Thymus (tissue), 11 donors: ENCODE measurements around the gene RPL22L1. TPM values are rescaled to one million over a fixed set of nuclear protein-coding genes. Genes with fewer than 3 reads are reported as not detected.
A peak's percentile ranks its signal among the peaks of the same experiment; 100 is the strongest.
"Not testable (repeated sequence)": the region's sequence is repeated elsewhere in the genome, so short reads cannot be mapped to it uniquely, and the experiment has no call there.

ENCODE experiments used
- DNase-seq, 9 donors: peaks; one replicate each; pipeline ENCODE4 v3.0.0-alpha.2; 2013; ENCODE audit warnings: low spot score in 9 of 9, low read depth in 6 of 9, missing footprints in 1 of 9
- H3K27ac ChIP-seq, 2 donors: one replicate each; pipeline ENCODE4 v1.5.1; 2013; ENCODE audit warnings: control low read depth in 1 of 2, low read depth in 1 of 2, low read length in 1 of 2, mild to moderate bottlenecking in 1 of 2, moderate library complexity in 1 of 2
- H3K27me3 ChIP-seq, 2 donors: one replicate each; pipeline ENCODE4 v1.5.1; 2013; ENCODE audit warnings: low read length in 1 of 2; ENCODE audit not compliant: control insufficient read depth in 2 of 2, insufficient read depth in 1 of 2
- H3K36me3 ChIP-seq, 2 donors: one replicate each; pipeline ENCODE4 v1.5.1; 2013; ENCODE audit warnings: low read length in 1 of 2, mild to moderate bottlenecking in 1 of 2, moderate library complexity in 1 of 2; ENCODE audit not compliant: control insufficient read depth in 2 of 2, insufficient read depth in 2 of 2
- H3K4me1 ChIP-seq, 2 donors: one replicate each; pipeline ENCODE4 v1.5.1; 2013; ENCODE audit warnings: low read length in 2 of 2; ENCODE audit not compliant: control insufficient read depth in 2 of 2, insufficient read depth in 2 of 2
- H3K4me3 ChIP-seq, 2 donors: one replicate each; pipeline ENCODE4 v1.5.1; 2013; ENCODE audit warnings: low read length in 2 of 2, control low read depth in 1 of 2, mild to moderate bottlenecking in 1 of 2
- H3K9me3 ChIP-seq, 2 donors: one replicate each; pipeline ENCODE4 v1.5.1; 2013; ENCODE audit warnings: low read length in 1 of 2, mild to moderate bottlenecking in 1 of 2; ENCODE audit not compliant: control insufficient read depth in 2 of 2, insufficient read depth in 1 of 2
- WGBS: extraction: QIAGEN DNeasy Blood & Tissue Kit; methylation state at CpG from one replicate; pipeline ENCODE4 v1.1.7; 2013; 5-methylcytosine and 5-hydroxymethylcytosine counted together
- polyA plus RNA-seq: library from polyadenylated mRNA; stranded (reverse); fragments of 200-250 nt; gene quantifications from one replicate; pipeline ENCODE4 v1.2.3, GENCODE V29; 2013
- total RNA-seq: library from RNA; stranded (reverse); fragments of 120-200 nt; gene quantifications from one replicate; pipeline ENCODE4 v1.2.4, GENCODE V29; 2013
- donor health status: healthy.

RPL22L1 gene
- total and polyA plus RNA-seq, 2 donors, result 214 to 245 TPM

DNA sequence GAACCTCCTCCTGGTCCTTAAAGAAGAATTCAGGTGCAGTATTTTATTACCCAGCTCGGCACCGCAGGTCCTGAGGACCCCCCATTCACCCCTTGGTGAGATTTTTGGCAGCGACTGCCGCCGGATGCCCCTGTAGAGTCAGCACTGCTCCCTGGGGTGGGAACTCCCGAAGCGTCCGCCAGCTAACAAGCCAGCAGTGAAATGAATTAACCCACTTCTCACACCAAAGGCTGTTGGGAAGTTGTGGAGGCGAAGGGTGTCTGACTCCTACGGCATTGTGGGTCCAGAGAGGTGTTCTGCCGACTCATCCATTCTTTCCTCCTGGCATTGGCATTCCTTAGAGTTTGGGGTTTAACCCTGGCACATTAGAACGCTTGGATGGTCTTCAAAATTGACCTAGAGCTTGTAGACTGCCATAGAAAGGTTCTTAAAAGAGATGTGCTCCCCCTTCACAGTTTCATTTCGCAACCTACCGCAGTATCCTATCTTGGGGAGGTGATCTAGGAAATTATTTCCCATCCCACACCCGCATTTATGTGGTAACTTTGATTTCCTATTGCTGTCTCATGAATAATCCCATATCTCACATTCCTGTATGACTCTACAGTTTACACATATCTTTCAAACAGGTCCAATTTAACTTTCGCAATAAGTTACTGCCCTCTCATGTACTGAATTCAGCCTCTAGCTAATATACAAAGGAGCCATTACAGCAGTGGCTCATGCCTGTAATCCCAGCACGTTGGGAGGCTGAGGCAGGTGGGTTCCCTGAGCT, 39.3 kb upstream of the RPL22L1 start:
- Histone ChIP-seq H3K4me3 (no peak overlapping the region), H3K36me3 (no peaks in the 10 kb centered on the region), H3K27ac (no peak overlapping the region), H3K9me3 (peaks cover 6 to 13% of the 10 kb centered on the region in 2 donors), H3K27me3 (peaks cover 0 to 5% of the 10 kb centered on the region in 2 donors), H3K4me1 (peaks cover 4 to 12% of the 10 kb centered on the region in 2 donors)
- WGBS, result 93% methylated on average over 17 of the region's 17 CpGs
- peak in 1 of 9 donors; percentile 10 for DNase-seq

DNA sequence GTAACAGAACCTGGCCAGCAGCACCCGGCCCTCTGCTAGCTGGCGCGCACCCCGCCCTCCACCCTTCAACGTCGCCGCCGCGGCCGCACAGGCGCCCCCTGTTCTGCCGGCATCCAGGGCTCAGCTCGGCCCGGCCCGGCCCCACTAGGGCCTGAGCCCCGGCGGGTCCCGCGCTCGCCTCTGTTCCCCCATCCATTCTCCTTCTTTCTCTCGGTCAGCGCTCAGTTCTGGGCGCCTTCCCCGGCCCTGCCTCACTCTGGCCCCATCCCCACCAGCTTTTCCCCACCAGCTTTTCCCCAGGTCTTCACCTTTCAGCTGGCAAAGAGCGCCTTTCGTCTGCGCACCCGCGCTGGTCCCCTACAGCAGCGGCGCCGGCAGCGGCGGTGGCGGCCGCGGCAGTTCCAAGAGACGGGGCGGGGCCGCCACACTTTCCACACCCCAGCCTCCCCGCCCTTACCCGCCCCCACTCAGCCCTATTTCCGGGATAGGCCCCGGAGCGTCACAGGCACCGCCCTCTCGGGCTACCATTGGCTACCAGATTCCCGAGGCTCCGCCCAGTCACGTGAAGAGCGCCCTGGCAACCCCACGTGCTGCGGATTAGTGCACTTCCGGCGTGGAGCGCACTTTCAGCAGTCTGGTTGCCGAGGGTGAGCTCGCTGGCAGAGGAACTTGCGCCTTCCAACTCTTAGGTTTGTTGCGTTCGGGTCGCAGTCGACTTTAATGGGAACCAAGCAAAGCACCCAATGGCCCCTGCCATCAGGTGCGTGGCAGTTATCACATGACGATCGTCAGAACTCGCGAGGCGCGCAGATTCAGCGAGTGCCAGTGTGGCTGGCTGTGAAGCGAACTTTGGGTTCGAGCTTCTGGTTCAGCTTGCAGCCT, 38.5 kb upstream of the RPL22L1 start, which contains the start of gene EIF5A2:
TSS of gene EIF5A2 (minus strand) at position 403 of the 882 bp plus-strand sequence. CDS start 831 bp downstream, outside the sequence.
- peaks cover 4 to 12% of the 10 kb centered on the region in 2 donors for H3K4me1 ChIP-seq
- DNase-seq, result peak; percentile 85 to 98 (median 95)
- H3K27me3 ChIP-seq, result peaks cover 0 to 5% of the 10 kb centered on the region in 2 donors
- WGBS, result 17% methylated on average over 73 of the region's 73 CpGs
- H3K9me3 ChIP-seq, result peaks cover 6 to 13% of the 10 kb centered on the region in 2 donors
- H3K4me3 ChIP-seq, result peak within 1 kb of the TSS; percentile 65 to 78
- no peaks in the 10 kb centered on the region for H3K36me3 ChIP-seq
- peak within 1 kb of the TSS; percentile 65 to 79 for H3K27ac ChIP-seq

DNA sequence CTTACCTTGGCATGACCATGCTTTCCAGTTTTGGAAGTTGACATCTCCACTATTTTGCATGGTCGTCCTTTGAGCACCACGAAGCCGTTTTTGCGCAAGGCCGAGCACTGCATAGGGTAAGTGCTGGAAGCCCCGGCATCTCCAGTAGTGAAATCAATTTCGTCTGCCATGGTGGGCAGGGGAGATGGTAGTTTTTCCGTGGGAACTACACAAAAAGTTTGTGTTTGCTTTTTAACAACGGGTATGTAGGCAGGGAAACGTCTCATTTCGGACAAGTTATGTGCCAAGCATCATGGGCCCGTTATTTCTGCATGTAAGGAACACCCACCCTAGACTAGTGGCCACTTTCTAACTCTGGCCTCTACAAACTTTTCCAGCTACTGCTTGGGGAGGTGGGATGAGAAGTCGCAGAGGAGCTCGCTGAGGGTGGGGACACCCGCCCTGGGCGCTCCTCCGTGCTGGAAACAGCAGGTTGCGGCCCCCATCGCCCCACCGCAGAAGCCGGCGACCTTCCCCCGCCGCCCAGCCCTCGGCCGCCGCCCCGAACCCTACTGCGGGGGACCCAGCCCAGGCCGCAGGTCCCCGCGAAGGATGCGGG, 37.7 kb upstream of the RPL22L1 start:
- DNase-seq, result peak in 5 of 9 donors; percentile 2 to 41 (median 13)
- peak overlapping the region in 1 of 2 donors; percentile 65 for H3K27ac ChIP-seq
- peak overlapping the region; percentile 65 to 78 for H3K4me3 ChIP-seq
- peaks cover 0 to 5% of the 10 kb centered on the region in 2 donors for H3K27me3 ChIP-seq
- peaks cover 4 to 12% of the 10 kb centered on the region in 2 donors for H3K4me1 ChIP-seq
- H3K36me3 ChIP-seq, result no peaks in the 10 kb centered on the region
- WGBS, result 10% methylated on average over 33 of the region's 33 CpGs
- H3K9me3 ChIP-seq, result peaks cover 6 to 13% of the 10 kb centered on the region in 2 donors

DNA sequence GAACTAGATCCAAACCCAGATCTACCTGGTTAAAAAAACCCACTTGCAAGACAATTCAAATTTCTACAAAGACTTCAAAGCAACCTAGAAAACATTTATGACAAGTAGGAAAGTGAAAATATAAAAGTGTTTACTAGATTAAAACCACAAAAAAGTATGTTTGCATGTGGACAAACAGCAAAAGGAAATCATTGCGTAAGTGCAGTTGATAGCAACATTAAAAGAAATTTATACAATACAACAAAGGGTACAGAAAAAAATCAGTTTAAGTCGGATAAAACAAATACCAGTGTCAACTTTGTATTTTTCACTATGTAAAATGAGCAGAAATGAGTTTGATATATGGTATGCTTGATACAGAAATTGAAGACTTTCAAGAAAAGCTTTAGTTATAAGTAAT, 35.9 kb upstream of the RPL22L1 start:
- WGBS, result 94% methylated on average over 2 of the region's 2 CpGs
- no peak for DNase-seq
- Histone ChIP-seq H3K36me3 (no peaks in the 10 kb centered on the region), H3K4me3 (no peak overlapping the region), H3K27me3 (peaks cover 0 to 5% of the 10 kb centered on the region in 2 donors), H3K4me1 (peaks cover 4 to 12% of the 10 kb centered on the region in 2 donors), H3K9me3 (peaks cover 6 to 13% of the 10 kb centered on the region in 2 donors), H3K27ac (no peak overlapping the region)

DNA sequence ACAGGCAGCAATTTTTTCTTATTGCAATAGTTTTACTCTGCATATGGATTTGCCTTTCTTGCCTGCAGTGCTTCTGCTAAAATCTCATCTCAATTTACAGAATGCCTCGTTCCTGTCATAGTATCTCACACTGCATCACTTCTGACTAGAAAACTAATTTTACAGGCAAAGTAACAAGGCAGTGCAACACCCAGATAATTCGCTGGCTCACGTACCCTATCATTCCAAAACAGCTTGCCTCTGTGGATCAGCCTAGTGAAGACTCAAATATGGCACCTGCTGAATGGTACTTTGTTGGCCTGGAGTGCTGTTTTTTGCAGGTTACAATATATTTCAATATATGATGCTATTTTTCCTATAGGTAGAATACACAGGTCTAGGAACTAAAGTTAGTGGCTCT, 33.1 kb upstream of the RPL22L1 start:
- Histone ChIP-seq H3K36me3 (no peaks in the 10 kb centered on the region), H3K4me3 (no peak overlapping the region), H3K9me3 (no peaks in the 10 kb centered on the region), H3K4me1 (peaks cover 4 to 6% of the 10 kb centered on the region in 2 donors), H3K27me3 (no peaks in the 10 kb centered on the region), H3K27ac (no peak overlapping the region)
- WGBS, result 98% methylated on average over 3 of the region's 3 CpGs
- DNase-seq, result no peak

DNA sequence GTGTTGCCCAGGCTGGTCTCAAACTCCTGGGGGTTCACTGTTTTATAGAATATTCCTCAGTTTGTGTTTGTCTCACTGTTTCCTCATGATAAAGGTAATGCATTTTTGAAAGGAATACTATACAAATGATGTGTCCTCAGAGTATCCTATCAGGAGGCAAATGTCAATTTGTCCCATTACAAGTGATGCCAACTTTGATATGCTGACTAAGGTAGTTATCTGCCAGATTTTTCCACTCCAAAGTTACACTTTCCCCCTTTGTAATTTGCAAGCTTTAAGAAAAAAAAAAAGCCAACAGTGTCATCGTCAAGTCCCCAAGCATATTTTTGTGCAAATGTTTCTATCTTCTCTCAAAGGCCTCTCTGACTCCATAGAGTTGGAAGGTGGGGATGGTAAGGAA, 29.5 kb upstream of the RPL22L1 start:
- H3K4me1 ChIP-seq, result no peaks in the 10 kb centered on the region
- WGBS, result 95% methylated on average over 1 of the region's 1 CpG
- no peaks in the 10 kb centered on the region for H3K27me3 ChIP-seq
- no peaks in the 10 kb centered on the region for H3K9me3 ChIP-seq
- no peak overlapping the region for H3K27ac ChIP-seq
- no peak overlapping the region for H3K4me3 ChIP-seq
- H3K36me3 ChIP-seq, result no peaks in the 10 kb centered on the region
- DNase-seq, result no peak

DNA sequence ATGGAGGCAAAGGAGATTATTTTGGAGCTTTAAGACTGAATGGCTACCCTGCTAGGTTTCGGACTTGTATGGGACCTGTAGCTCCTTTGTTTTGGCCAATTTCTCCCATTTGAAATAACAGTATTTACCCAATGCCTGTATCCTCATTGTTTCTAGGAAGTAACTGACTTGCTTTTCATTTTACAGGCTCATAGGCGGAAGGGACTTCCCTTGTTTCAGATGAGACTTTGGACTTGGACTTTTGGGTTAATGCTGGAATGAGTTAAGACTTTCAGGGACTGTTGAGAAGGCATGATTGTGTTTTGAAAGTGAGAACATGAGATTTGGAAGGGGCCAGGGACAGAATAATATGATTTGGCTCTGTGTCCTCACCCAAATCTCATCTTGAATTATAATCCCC, 28.0 kb upstream of the RPL22L1 start:
- H3K9me3 ChIP-seq, result no peaks in the 10 kb centered on the region
- no peaks in the 10 kb centered on the region for H3K4me1 ChIP-seq
- H3K4me3 ChIP-seq, result no peak overlapping the region
- H3K27me3 ChIP-seq, result no peaks in the 10 kb centered on the region
- H3K27ac ChIP-seq, result no peak overlapping the region
- no peaks in the 10 kb centered on the region for H3K36me3 ChIP-seq
- no peak for DNase-seq
- 96% methylated on average over 2 of the region's 2 CpGs for WGBS

DNA sequence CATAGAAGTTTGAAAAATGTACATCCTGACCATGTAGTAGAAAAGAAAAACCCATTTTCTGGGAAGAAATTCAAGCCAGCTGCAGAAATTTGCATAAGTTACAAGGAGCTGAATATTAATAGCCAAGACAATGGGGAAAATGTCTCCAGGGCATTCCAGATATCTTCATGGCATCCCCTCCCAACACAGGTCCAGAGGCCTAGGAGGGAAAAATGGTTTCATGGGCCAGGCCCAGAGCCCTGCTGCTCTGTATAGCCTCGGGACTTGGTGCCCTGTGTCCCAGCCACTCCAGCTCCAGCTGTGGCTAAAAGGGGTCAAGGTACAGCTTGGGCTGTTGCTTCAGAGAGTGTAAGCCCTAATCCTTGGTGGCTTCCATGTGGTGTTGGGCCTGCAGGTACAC, 27.2 kb upstream of the RPL22L1 start:
- DNase-seq, result not testable (repeated sequence)
- 100% methylated on average over 1 of the region's 1 CpG for WGBS

More for the DNA sequence above, 27.2 kb upstream of the RPL22L1 start:
- H3K27me3 ChIP-seq, H3K4me3 ChIP-seq, H3K27ac ChIP-seq, H3K9me3 ChIP-seq, H3K4me1 ChIP-seq, H3K36me3 ChIP-seq: not testable (repeated sequence)
